Fibroblast of pulmonary artery (primary cell): ENCODE measurements around the gene GRM3.

Experiments
- DNase-seq: peaks from one replicate; pipeline ENCODE4 v3.0.0-alpha.2; 2010; ENCODE audit warnings: low read depth
- H3K4me3 ChIP-seq: replicated peaks from 2 replicates; pipeline ENCODE4 v1.5.1; 2011; ENCODE audit warnings: low read depth, mild to moderate bottlenecking, control low read depth, low read length, moderate library complexity
- TF ChIP-seq, protein P1 (sequence below): IDR thresholded peaks from 2 replicates; pipeline ENCODE4 v1.5.1; 2011; ENCODE audit warnings: mild to moderate bottlenecking, control low read depth, low read length, inconsistent platforms; ENCODE audit errors: missing control alignments

Gene GRM3

GRCh38 chr7:86692755-86693154 is 49.0 kb downstream of the GRM3 start:
- TF ChIP-seq, protein P1, sequence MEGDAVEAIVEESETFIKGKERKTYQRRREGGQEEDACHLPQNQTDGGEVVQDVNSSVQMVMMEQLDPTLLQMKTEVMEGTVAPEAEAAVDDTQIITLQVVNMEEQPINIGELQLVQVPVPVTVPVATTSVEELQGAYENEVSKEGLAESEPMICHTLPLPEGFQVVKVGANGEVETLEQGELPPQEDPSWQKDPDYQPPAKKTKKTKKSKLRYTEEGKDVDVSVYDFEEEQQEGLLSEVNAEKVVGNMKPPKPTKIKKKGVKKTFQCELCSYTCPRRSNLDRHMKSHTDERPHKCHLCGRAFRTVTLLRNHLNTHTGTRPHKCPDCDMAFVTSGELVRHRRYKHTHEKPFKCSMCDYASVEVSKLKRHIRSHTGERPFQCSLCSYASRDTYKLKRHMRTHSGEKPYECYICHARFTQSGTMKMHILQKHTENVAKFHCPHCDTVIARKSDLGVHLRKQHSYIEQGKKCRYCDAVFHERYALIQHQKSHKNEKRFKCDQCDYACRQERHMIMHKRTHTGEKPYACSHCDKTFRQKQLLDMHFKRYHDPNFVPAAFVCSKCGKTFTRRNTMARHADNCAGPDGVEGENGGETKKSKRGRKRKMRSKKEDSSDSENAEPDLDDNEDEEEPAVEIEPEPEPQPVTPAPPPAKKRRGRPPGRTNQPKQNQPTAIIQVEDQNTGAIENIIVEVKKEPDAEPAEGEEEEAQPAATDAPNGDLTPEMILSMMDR = no peak
- no peak overlapping the region for H3K4me3 ChIP-seq
- DNase-seq = no peak

DNA sequence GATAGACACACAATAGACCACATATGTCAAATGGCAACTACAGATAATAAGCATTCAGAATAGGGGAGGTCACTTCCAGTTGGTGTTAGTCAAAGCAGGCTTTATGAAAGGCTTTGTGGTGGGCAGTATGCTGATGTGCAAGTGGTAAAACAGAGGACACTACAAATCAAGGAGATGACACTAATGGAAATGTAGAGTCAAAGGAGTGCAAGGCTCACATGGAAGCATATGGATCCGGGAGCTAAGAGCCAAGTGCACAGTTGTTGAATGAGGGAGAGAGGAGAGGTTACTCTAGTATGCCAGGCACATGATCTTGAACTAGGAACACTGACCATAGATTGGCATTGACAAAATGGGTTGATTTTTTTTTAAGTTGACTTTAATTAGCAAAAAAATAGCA is 62.7 kb downstream of the GRM3 start:
- no peak overlapping the region for H3K4me3 ChIP-seq
- TF ChIP-seq, protein P1 = no peak
- no peak for DNase-seq

- DNase-seq = no peak
- TF ChIP-seq, protein P1 = no peak
- H3K4me3 ChIP-seq = no peak overlapping the region
Measured at GRCh38 chr7:86708031-86708680, 64.4 kb downstream of the GRM3 start.

- TF ChIP-seq, protein P1 = no peak
- no peak for DNase-seq
- no peak overlapping the region for H3K4me3 ChIP-seq
Measured at GRCh38 chr7:86720306-86720705, 76.6 kb downstream of the GRM3 start.

- DNase-seq = peak; percentile 2
- TF ChIP-seq, protein P1 = no peak
- H3K4me3 ChIP-seq = no peak overlapping the region
Measured at GRCh38 chr7:86733783-86734182, 90.1 kb downstream of the GRM3 start.

- DNase-seq = no peak
- TF ChIP-seq, protein P1 = no peak
- H3K4me3 ChIP-seq = no peak overlapping the region
Measured at GRCh38 chr7:86745013-86745745, 101.5 kb downstream of the GRM3 start.
